Uterus (tissue), 4 donors: Measurements from ENCODE around the gene NXPH1. TPM values are rescaled to one million over a fixed set of nuclear protein-coding genes. Genes with fewer than 3 reads are reported as not detected.

Experiments
- DNase-seq, 2 donors: peaks; one replicate each; pipeline ENCODE4 v3.0.0-alpha.2; 2019 to 2020
- H3K27ac ChIP-seq, 2 donors: fragments of 200-600 bp; sonication (generic); 1 replicate in 1 of 2; 2 replicates in 1 of 2; pipeline ENCODE4 v1.5.1; 2016 to 2018
- H3K27me3 ChIP-seq, 2 donors: fragments of 200-600 bp; sonication (generic); one replicate each; pipeline ENCODE4 v1.5.1; 2018 to 2019; ENCODE audit warnings: control low read depth in 1 of 2
- H3K36me3 ChIP-seq, 2 donors: fragments of 200-600 bp; sonication (generic); one replicate each; pipeline ENCODE4 v1.5.1; 2019; ENCODE audit warnings: control low read depth in 1 of 2
- H3K4me1 ChIP-seq, 2 donors: fragments of 200-600 bp; sonication (generic); one replicate each; pipeline ENCODE4 v1.5.1; 2018 to 2019; ENCODE audit warnings: control low read depth in 1 of 2
- H3K4me3 ChIP-seq, 2 donors: fragments of 200-600 bp; sonication (generic); 1 replicate in 1 of 2; 2 replicates in 1 of 2; pipeline ENCODE4 v1.5.1; 2018 to 2019; ENCODE audit warnings: mild to moderate bottlenecking in 1 of 2
- H3K9me3 ChIP-seq, 2 donors: fragments of 200-600 bp; sonication (generic); one replicate each; pipeline ENCODE4 v1.5.1; 2019; ENCODE audit warnings: control low read depth in 1 of 2
- POLR2A ChIP-seq, 2 donors: fragments of 450-650 bp; IDR thresholded peaks; one replicate each; pipeline ENCODE4 v1.6.1; 2016; ENCODE audit warnings: antibody characterized with exemption in 2 of 2, mild to moderate bottlenecking in 1 of 2, moderate library complexity in 1 of 2
- intact Hi-C: fragments of 100-400 bp; cut with DNase I; formaldehyde crosslinking; loops from one replicate; pipeline ENCODE4 v1.15.1; 2023; ENCODE audit warnings: low total_unique reads
- total RNA-seq, 4 donors: library from RNA; depleted of rRNA in 3 of 4; stranded (reverse); fragments of >200 nt in 3 of 4; gene quantifications; one replicate each; pipeline versions ENCODE4 v1.1.0 to v1.2.4, GENCODE V29; 2014 to 2023
- TF ChIP-seq, protein P1 (sequence below), 4 experiments: fragments of 200-600 bp in 2 of 4; fragments of 450-650 bp in 2 of 4; sonication (generic) in 2 of 4; IDR thresholded peaks; one replicate each; pipeline ENCODE4 v1.5.1; 2016 to 2019; ENCODE audit warnings: antibody characterized with exemption in 4 of 4, mild to moderate bottlenecking in 2 of 4, moderate library complexity in 1 of 4
- donor health status: DM: yes; HTN: yes; CAD: no.

The NXPH1 gene
- total RNA-seq, 4 donors from 2014 or later, result 0.28 TPM; not detected in 3

DNA sequence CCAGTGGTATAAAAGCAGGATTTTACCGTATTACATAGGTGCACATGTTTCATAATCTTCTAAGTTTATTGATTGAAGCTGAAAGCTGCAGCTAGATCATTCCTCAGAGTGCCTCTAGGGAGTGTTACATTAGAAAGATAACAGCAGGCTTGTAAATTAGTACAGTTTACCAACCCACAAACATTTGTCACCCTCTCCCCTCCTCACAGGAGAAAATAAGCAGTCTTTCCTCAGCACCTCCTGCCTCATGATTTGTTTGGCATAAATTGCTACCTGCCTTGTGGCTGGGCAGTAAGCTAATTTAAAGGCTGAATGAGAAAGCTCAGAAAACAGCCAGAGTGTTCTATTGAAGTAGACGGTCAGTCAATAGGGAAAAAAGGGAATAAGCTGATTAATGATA is 74.2 kb downstream of the NXPH1 start:
- TF ChIP-seq, protein P1, sequence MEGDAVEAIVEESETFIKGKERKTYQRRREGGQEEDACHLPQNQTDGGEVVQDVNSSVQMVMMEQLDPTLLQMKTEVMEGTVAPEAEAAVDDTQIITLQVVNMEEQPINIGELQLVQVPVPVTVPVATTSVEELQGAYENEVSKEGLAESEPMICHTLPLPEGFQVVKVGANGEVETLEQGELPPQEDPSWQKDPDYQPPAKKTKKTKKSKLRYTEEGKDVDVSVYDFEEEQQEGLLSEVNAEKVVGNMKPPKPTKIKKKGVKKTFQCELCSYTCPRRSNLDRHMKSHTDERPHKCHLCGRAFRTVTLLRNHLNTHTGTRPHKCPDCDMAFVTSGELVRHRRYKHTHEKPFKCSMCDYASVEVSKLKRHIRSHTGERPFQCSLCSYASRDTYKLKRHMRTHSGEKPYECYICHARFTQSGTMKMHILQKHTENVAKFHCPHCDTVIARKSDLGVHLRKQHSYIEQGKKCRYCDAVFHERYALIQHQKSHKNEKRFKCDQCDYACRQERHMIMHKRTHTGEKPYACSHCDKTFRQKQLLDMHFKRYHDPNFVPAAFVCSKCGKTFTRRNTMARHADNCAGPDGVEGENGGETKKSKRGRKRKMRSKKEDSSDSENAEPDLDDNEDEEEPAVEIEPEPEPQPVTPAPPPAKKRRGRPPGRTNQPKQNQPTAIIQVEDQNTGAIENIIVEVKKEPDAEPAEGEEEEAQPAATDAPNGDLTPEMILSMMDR (IDR thresholded peaks at IDR 0.05), result no peak
- intact Hi-C loops, result no loop called here
- Histone ChIP-seq H3K4me1 (no peaks in the 10 kb centered on the region), H3K27me3 (no peaks in the 10 kb centered on the region), H3K4me3 (no peak overlapping the region), H3K36me3 (no peaks in the 10 kb centered on the region), H3K27ac (no peak overlapping the region), H3K9me3 (no peaks in the 10 kb centered on the region)
- no peak for DNase-seq

DNA sequence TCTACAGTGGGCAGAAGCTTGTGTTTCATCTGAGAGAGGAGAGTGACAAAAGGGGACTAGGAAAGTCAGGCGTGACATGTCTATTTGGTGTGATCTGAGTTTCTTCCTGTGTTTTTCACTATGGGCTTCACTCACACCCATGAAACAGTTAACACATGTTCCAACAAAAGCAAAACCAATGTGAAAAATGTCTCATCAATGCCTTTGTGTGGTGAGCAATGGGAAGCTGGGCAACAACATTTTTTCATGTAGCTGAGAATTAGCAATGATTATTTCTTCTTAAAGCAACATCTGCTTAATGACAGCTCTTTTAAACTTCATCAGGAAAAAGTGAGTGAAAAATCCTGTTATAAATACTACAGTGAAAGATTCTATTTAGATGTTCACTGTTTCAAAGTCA is 76.2 kb downstream of the NXPH1 start:
- intact Hi-C loops, result no loop called here

DNA sequence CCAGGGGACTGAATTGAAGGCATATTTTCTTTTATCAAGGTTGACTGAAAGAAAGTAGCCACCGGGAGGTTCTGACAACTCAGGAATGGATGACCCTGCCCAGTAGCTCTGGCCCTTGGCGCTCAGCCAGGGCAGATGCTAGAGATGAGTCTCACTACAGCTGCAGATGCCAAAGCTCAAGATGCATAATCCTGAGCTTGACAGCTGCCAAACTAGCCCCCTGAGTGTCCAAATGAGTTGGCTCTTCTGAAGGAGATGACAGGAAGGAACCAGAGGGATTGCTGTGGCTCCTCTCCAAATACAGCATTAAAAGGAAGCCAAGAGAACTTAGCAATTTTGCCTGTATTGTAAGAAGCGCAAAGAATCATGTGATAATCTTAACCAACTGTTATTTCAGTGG is 78.4 kb downstream of the NXPH1 start:
- Histone ChIP-seq H3K36me3 (no peaks in the 10 kb centered on the region), H3K27me3 (no peaks in the 10 kb centered on the region), H3K9me3 (no peaks in the 10 kb centered on the region), H3K27ac (no peak overlapping the region), H3K4me3 (no peak overlapping the region), H3K4me1 (no peaks in the 10 kb centered on the region)
- intact Hi-C loops, result no loop called here
- TF ChIP-seq, protein P1 (IDR thresholded peaks at IDR 0.05), result no peak
- no peak for TF ChIP-seq POLR2A (IDR thresholded peaks at IDR 0.05)
- no peak for DNase-seq

More for the DNA sequence above, 76.2 kb downstream of the NXPH1 start:
- Histone ChIP-seq H3K9me3 (no peaks in the 10 kb centered on the region), H3K36me3 (no peaks in the 10 kb centered on the region), H3K27ac (no peak overlapping the region), H3K4me3 (no peak overlapping the region), H3K4me1 (no peaks in the 10 kb centered on the region), H3K27me3 (no peaks in the 10 kb centered on the region)
- DNase-seq, result no peak
- TF ChIP-seq, protein P1 (IDR thresholded peaks at IDR 0.05), result no peak
- no peak for TF ChIP-seq POLR2A (IDR thresholded peaks at IDR 0.05)

DNA sequence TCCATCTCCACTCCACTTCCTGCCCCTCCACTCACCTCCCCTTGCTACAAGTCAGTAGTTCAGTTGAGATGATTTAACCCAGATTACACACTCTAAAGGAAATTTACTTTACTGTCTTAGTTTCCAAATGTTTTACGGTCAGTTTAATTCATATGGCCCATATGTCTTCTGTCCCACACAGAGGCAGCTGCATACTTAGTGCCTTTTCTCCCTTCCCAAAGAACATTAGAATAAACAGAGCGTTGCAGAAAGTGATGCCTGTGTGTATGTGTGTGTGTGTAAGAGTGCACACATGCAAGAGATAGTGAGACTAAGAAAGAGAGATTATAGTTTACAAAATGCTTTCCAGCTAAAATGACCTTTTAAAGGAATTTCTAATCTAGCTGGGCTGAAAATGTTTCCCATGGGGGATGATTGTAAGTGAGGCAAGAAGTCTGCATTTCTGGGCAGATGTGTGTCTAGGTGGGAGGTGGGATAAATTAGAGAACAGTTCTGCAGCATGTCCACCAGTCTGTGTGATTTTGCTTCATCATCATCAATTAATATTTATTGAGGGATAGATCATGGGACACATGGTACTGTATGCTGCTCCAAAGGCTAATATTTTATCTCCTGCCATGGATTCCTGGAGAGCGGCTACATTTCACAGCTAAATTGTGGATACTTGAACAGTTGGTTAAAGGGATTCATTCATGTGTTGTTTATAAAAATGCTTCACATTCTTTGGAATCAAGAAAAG is 81.5 kb downstream of the NXPH1 start:
- no peak for DNase-seq
- H3K4me3 ChIP-seq, result no peak overlapping the region
- no peak for TF ChIP-seq POLR2A (IDR thresholded peaks at IDR 0.05)
- TF ChIP-seq, protein P1 (IDR thresholded peaks at IDR 0.05), result no peak
- no peaks in the 10 kb centered on the region for H3K27me3 ChIP-seq
- intact Hi-C loops, result no loop called here
- no peak overlapping the region for H3K27ac ChIP-seq
- no peaks in the 10 kb centered on the region for H3K36me3 ChIP-seq
- H3K9me3 ChIP-seq, result no peaks in the 10 kb centered on the region
- H3K4me1 ChIP-seq, result no peaks in the 10 kb centered on the region

DNA sequence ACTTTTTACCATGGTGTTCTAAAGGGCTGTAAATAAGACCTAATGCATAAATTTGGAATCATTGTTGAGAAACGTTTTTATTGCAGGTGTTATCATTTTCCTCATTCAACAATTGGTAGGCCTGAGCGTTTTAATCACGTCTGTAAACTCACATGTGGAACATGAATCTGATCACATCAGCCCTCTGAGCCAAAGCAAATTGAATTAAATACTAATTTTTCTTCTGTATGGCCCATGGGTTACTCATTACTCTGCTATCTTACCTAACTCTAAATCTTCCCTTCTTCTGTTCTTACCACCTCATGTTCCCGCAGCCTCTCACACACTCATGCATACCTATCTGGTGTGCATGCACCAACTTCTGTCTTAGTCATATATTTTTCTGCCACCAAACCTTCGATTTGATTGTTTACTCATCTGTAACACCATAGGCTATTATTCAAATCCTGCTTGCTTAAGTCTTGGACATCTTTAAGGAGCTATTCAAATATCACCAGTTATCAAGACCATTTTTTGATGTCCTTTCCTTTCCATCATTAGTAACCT is 82.3 kb downstream of the NXPH1 start:
- TF ChIP-seq, protein P1 (IDR thresholded peaks at IDR 0.05), result no peak
- TF ChIP-seq POLR2A (IDR thresholded peaks at IDR 0.05), result no peak
- Histone ChIP-seq H3K27me3 (no peaks in the 10 kb centered on the region), H3K36me3 (no peaks in the 10 kb centered on the region), H3K4me1 (no peaks in the 10 kb centered on the region), H3K9me3 (no peaks in the 10 kb centered on the region), H3K27ac (no peak overlapping the region), H3K4me3 (no peak overlapping the region)
- intact Hi-C loops, result no loop called here
- no peak for DNase-seq
